OCI-LY7 (cell line): ENCODE data around the gene ARHGEF12. TPM values are rescaled to one million over a fixed set of nuclear protein-coding genes. Genes with fewer than 3 reads are reported as not detected.

Experiments
- BruUV-seq: library from RNA; stranded (reverse); fragments of 400-500 nt; replicated peaks from 2 replicates; lab custom pipeline; 2021; lab: Mats Ljungman, UMichigan
- CTCF ChIA-PET: fragments of 300-600 bp; sonication (Branson Sonifier 250); formaldehyde crosslinking; loops from one replicate; lab custom pipeline; 2022; ENCODE audit warnings: antibody characterized with exemption; ENCODE audit not compliant: unreplicated experiment; lab: Charles Lee
- POLR2A ChIA-PET: fragments of 300-600 bp; sonication (Branson Sonifier 250); formaldehyde crosslinking; loops from one replicate; lab custom pipeline; 2022; ENCODE audit warnings: antibody characterized with exemption; lab: Charles Lee
- DNase-seq: peaks from one replicate; pipeline ENCODE4 v3.0.0-alpha.2; 2015; ENCODE audit warnings: low spot score
- H2AFZ ChIP-seq: fragments of 200-600 bp; sonication (generic), shearing (Covaris generic); 2 replicates; pipeline ENCODE4 v1.6.1; 2014; ENCODE audit warnings: mild to moderate bottlenecking, antibody characterized with exemption, low read length, moderate library complexity
- H3K27ac ChIP-seq: fragments of 200-600 bp; sonication (generic); 2 replicates; pipeline ENCODE4 v1.5.1; 2014; ENCODE audit warnings: mixed run types, low read depth, mild to moderate bottlenecking, moderate library complexity, low read length, inconsistent platforms; ENCODE audit not compliant: poor library complexity, severe bottlenecking
- H3K36me3 ChIP-seq: fragments of 200-600 bp; sonication (generic); 2 replicates; pipeline ENCODE4 v1.6.1; 2014; ENCODE audit warnings: mild to moderate bottlenecking, antibody characterized with exemption, low read length, moderate library complexity, mixed read lengths; ENCODE audit not compliant: insufficient read depth
- H3K4me1 ChIP-seq: fragments of 200-600 bp; sonication (generic); 2 replicates; pipeline ENCODE4 v1.5.1; 2014; ENCODE audit warnings: mild to moderate bottlenecking, low read length; ENCODE audit not compliant: insufficient read depth, poor library complexity, severe bottlenecking
- H3K4me2 ChIP-seq: fragments of 200-600 bp; sonication (generic); 2 replicates; pipeline ENCODE4 v1.6.1; 2014; ENCODE audit warnings: mild to moderate bottlenecking, low read length
- H3K4me3 ChIP-seq: fragments of 200-600 bp; sonication (generic); 2 replicates; pipeline ENCODE4 v1.5.1; 2014; ENCODE audit warnings: mild to moderate bottlenecking, low read depth, low read length; ENCODE audit not compliant: poor library complexity, severe bottlenecking
- H3K79me2 ChIP-seq: fragments of 200-600 bp; sonication (generic); 2 replicates; pipeline ENCODE4 v1.6.1; 2016; ENCODE audit warnings: low read depth, mild to moderate bottlenecking, low read length, moderate library complexity, mixed read lengths; ENCODE audit not compliant: insufficient read depth
- H3K9me2 ChIP-seq: fragments of 200-600 bp; sonication (generic); 2 replicates; pipeline ENCODE4 v1.6.1; 2016; ENCODE audit warnings: mild to moderate bottlenecking, low read length, mixed read lengths; ENCODE audit not compliant: insufficient read depth
- H3K9me3 ChIP-seq: fragments of 200-600 bp; sonication (generic); 2 replicates; pipeline ENCODE4 v1.6.1; 2014; ENCODE audit warnings: mild to moderate bottlenecking, mixed run types, low read length, mixed read lengths
- H4K20me1 ChIP-seq: fragments of 200-600 bp; sonication (generic); 2 replicates; pipeline ENCODE4 v1.6.1; 2014; ENCODE audit warnings: mild to moderate bottlenecking, antibody characterized with exemption, low read length, moderate library complexity, mixed read lengths; ENCODE audit not compliant: insufficient read depth
- CTCF ChIP-seq: fragments of 200-600 bp; sonication (generic); conservative IDR thresholded peaks from 2 replicates; pipeline ENCODE4 v1.5.1; 2014; ENCODE audit warnings: mild to moderate bottlenecking, antibody characterized with exemption, low read length, moderate library complexity, mixed read lengths
- EZH2phosphoT487 ChIP-seq: fragments of 200-600 bp; sonication (generic); IDR thresholded peaks from 2 replicates; pipeline ENCODE4 v1.6.1; 2018; ENCODE audit warnings: low read depth, borderline replicate concordance, mild to moderate bottlenecking, mixed run types, antibody characterized with exemption, low read length, moderate library complexity, mixed read lengths
- intact Hi-C: fragments of 100-400 bp; cut with micrococcal nuclease; formaldehyde crosslinking; loops from one replicate; pipeline ENCODE4 v1.10.0; 2022; ENCODE audit not compliant: unreplicated experiment
- total RNA-seq, 2 experiments: library from RNA; depleted of rRNA in 1 of 2; stranded (reverse); fragments of >200 nt in 1 of 2; shearing (Covaris generic) in 1 of 2; gene quantifications; 2 replicates each; pipeline ENCODE4 v1.2.3, GENCODE V29; 2014 to 2022

The ARHGEF12 gene
- total RNA-seq, 2 experiments from 2014 or later = 16.1 to 31.8 TPM

GRCh38 chr11:120354779-120355178 lies 18.6 kb downstream of the ARHGEF12 start:
- no peaks in the 10 kb centered on the region for H3K36me3 ChIP-seq
- H3K27ac ChIP-seq = no peak overlapping the region
- POLR2A ChIA-PET = interaction anchor here (0.7 to 1.1 kb wide), 2 partner anchors 18 to 344 kb away, joined by 3 to 4 read pairs; no protein-coding TSS in a partner anchor
- DNase-seq = no peak
- no TSS peak for BruUV-seq
- intact Hi-C loops = no loop called here
- H3K9me2 ChIP-seq = no peaks in the 10 kb centered on the region
- H3K4me1 ChIP-seq = no peaks in the 10 kb centered on the region
- H3K4me2 ChIP-seq = no peak overlapping the region
- H3K79me2 ChIP-seq = no peaks in the 10 kb centered on the region
- no peak overlapping the region for H3K4me3 ChIP-seq
- CTCF ChIA-PET = no interaction called here
- H4K20me1 ChIP-seq = peaks cover 14% of the 10 kb centered on the region; the same call in 1 of the 2 replicates
- no peak for TF ChIP-seq EZH2phosphoT487
- TF ChIP-seq CTCF = no peak
- no peak overlapping the region for H2AFZ ChIP-seq
- no peaks in the 10 kb centered on the region for H3K9me3 ChIP-seq

GRCh38 chr11:120357620-120358019 lies 21.4 kb downstream of the ARHGEF12 start:
- no peaks in the 10 kb centered on the region for H3K79me2 ChIP-seq
- H3K27ac ChIP-seq = no peak overlapping the region
- TF ChIP-seq EZH2phosphoT487 (no peak), CTCF (no peak)
- H4K20me1 ChIP-seq = peaks cover 6% of the 10 kb centered on the region; the same call in 1 of the 2 replicates
- ChIA-PET CTCF (no interaction called here), POLR2A (interaction anchor here (0.5 kb wide), 1 partner anchor 341 kb away, joined by 3 read pairs; no protein-coding TSS in a partner anchor)
- no peak for DNase-seq
- no peaks in the 10 kb centered on the region for H3K9me3 ChIP-seq
- no peaks in the 10 kb centered on the region for H3K9me2 ChIP-seq
- intact Hi-C loops = no loop called here
- H3K4me1 ChIP-seq = no peaks in the 10 kb centered on the region
- no peak overlapping the region for H3K4me3 ChIP-seq
- no TSS peak for BruUV-seq
- H3K36me3 ChIP-seq = no peaks in the 10 kb centered on the region
- H3K4me2 ChIP-seq = no peak overlapping the region
- no peak overlapping the region for H2AFZ ChIP-seq

- H3K4me3 ChIP-seq = no peak overlapping the region
- no peak overlapping the region for H3K4me2 ChIP-seq
- intact Hi-C loops = no loop called here
- no peaks in the 10 kb centered on the region for H3K9me3 ChIP-seq
- ChIA-PET CTCF (no interaction called here), POLR2A (interaction anchor here (0.7 kb wide), 1 partner anchor 14 kb away, joined by 3 read pairs; no protein-coding TSS in a partner anchor)
- no peak for TF ChIP-seq CTCF
- no peaks in the 10 kb centered on the region for H3K79me2 ChIP-seq
- DNase-seq = no peak
- no TSS peak for BruUV-seq
- H3K4me1 ChIP-seq = no peaks in the 10 kb centered on the region
- no peaks in the 10 kb centered on the region for H3K9me2 ChIP-seq
- H3K36me3 ChIP-seq = no peaks in the 10 kb centered on the region
- no peak overlapping the region for H3K27ac ChIP-seq
- H4K20me1 ChIP-seq = peaks cover 3% of the 10 kb centered on the region; the same call in 1 of the 2 replicates
- no peak overlapping the region for H2AFZ ChIP-seq
Measured at GRCh38 chr11:120358729-120359128, 22.5 kb downstream of the ARHGEF12 start.
